HG03432 (cell line): Measurements from ENCODE around the gene CACNA1C.

Source experiments
- ATAC-seq: cut with Tn5 transposase; IDR thresholded peaks from one replicate; pipeline ENCODE4 v1.9.1; 2021; ENCODE audit warnings: mild to moderate bottlenecking, moderate library complexity; ENCODE audit not compliant: unreplicated experiment

The CACNA1C gene

GRCh38 chr12:2166696-2167095 is 113.9 kb downstream of the CACNA1C start:
- no peak for ATAC-seq

- ATAC-seq, result no peak
Observed at GRCh38 chr12:2167231-2167630, 114.4 kb downstream of the CACNA1C start.

- no peak for ATAC-seq
Observed at GRCh38 chr12:2168808-2169207, 116.0 kb downstream of the CACNA1C start.

GRCh38 chr12:2169489-2169888 is 116.7 kb downstream of the CACNA1C start:
- ATAC-seq, result no peak

- ATAC-seq, result no peak
Observed at GRCh38 chr12:2169940-2170339, 117.2 kb downstream of the CACNA1C start.

GRCh38 chr12:2170376-2170775 is 117.6 kb downstream of the CACNA1C start:
- ATAC-seq, result no peak

- ATAC-seq, result no peak
Observed at GRCh38 chr12:2171672-2172426, 119.1 kb downstream of the CACNA1C start.

GRCh38 chr12:2172491-2173214 is 119.9 kb downstream of the CACNA1C start:
- ATAC-seq, result no peak

- no peak for ATAC-seq
Observed at GRCh38 chr12:2173971-2174370, 121.2 kb downstream of the CACNA1C start.

- no peak for ATAC-seq
Observed at GRCh38 chr12:2177003-2177402, 124.2 kb downstream of the CACNA1C start.

GRCh38 chr12:2177751-2178150 is 125.0 kb downstream of the CACNA1C start:
- ATAC-seq, result no peak

GRCh38 chr12:2179058-2179457 is 126.3 kb downstream of the CACNA1C start:
- ATAC-seq, result no peak

- no peak for ATAC-seq
Observed at GRCh38 chr12:2179953-2180736, 127.4 kb downstream of the CACNA1C start.

- no peak for ATAC-seq
Observed at GRCh38 chr12:2180737-2181082, 127.9 kb downstream of the CACNA1C start.

- ATAC-seq, result no peak
Observed at GRCh38 chr12:2183556-2184541, 131.1 kb downstream of the CACNA1C start.

GRCh38 chr12:2185751-2186341 is 133.1 kb downstream of the CACNA1C start:
- ATAC-seq, result no peak

- ATAC-seq, result no peak
Observed at GRCh38 chr12:2187195-2187945, 134.6 kb downstream of the CACNA1C start.

GRCh38 chr12:2190085-2190484 is 137.3 kb downstream of the CACNA1C start:
- ATAC-seq, result no peak

- no peak for ATAC-seq
Observed at GRCh38 chr12:2190896-2191533, 138.2 kb downstream of the CACNA1C start.
